ENCODE data around the gene MADD.

MADD gene

GRCh38 chr11:47253660-47254059 is 16.3 kb upstream of the MADD start:
- DNase-seq: no peak

GRCh38 chr11:47254386-47254785 is 15.5 kb upstream of the MADD start:
- DNase-seq: no peak

GRCh38 chr11:47256374-47256773 is 13.6 kb upstream of the MADD start:
- no peak for DNase-seq

- DNase-seq: no peak
These were observed 12.8 kb upstream of the MADD start for GRCh38 chr11:47257177-47257516.

- DNase-seq: peak; percentile 80
These were observed 12.2 kb upstream of the MADD start, which contains the start of gene NR1H3 for GRCh38 chr11:47257517-47258316. NR1H3 (plus strand) TSS chr11:47257996; CDS start chr11:47259217, 1,221 bp downstream.

GRCh38 chr11:47258317-47258902 is 11.5 kb upstream of the MADD start:
- peak; percentile 48 for DNase-seq

GRCh38 chr11:47259232-47259977 is 10.5 kb upstream of the MADD start:
- peak; percentile 82 for DNase-seq

- no peak for DNase-seq
These were observed 9.6 kb upstream of the MADD start for GRCh38 chr11:47260366-47260765.

- DNase-seq: no peak
These were observed 8.6 kb upstream of the MADD start for GRCh38 chr11:47261291-47261800.

GRCh38 chr11:47264119-47264518 is 5.8 kb upstream of the MADD start:
- DNase-seq: no peak

GRCh38 chr11:47264521-47264920 is 5.4 kb upstream of the MADD start:
- peak; percentile 60 for DNase-seq

GRCh38 chr11:47267876-47268275 is 2.1 kb upstream of the MADD start:
- DNase-seq: no peak

- DNase-seq: no peak
These were observed 1.4 kb upstream of the MADD start for GRCh38 chr11:47268448-47269001.

GRCh38 chr11:47269002-47269828 is 718 bp upstream of the MADD start:
- peak; percentile 99 for DNase-seq

- DNase-seq: peak; percentile 76
These were observed 668 bp downstream of the MADD start for GRCh38 chr11:47270331-47271271.

GRCh38 chr11:47271328-47271727 is 1.4 kb downstream of the MADD start:
- peak; percentile 55 for DNase-seq

- peak; percentile 70 for DNase-seq
These were observed 2.2 kb downstream of the MADD start for GRCh38 chr11:47271961-47272661.

GRCh38 chr11:47272706-47273105 is 2.8 kb downstream of the MADD start:
- DNase-seq: peak; percentile 67

GRCh38 chr11:47274495-47275235 is 4.7 kb downstream of the MADD start:
- DNase-seq: no peak

GRCh38 chr11:47276923-47277322 is 7.0 kb downstream of the MADD start:
- peak; percentile 60 for DNase-seq
